NOMO-1 treated with dmso at 0.1 percent for 144 hours (cell line): ENCODE results near the gene HDAC2.
"Not testable (repeated sequence)": the region's sequence is repeated elsewhere in the genome, so short reads cannot be mapped to it uniquely, and the experiment has no call there.

Experiments used
- DNase-seq: peaks from one replicate; lab custom pipeline; 2025; ENCODE audit not compliant: unreplicated experiment; lab: John Stamatoyannopoulos, UW

The HDAC2 gene

GRCh38 chr6:113976806-113977205, 5.9 kb upstream of the HDAC2 start:
- no peak for DNase-seq

DNA sequence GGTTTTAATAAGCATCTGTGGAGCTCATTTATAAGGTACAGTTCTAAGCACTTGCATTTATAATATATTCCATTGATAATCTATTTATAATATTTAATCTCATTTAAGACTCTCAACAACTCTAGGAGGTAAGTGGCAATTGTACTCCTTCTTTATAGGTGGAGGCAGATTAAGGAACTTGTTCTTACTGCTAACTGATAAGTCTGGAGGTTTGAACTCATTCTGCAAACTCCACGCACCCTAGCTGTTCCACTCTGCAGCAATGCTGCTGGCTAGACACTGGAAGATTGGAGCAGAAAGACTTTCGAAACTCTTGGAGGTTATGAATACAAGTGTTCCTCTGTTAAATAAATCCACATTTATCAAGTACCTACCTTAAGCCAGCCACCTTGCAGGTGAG, 793 bp upstream of the HDAC2 start:
- DNase-seq = no peak

DNA sequence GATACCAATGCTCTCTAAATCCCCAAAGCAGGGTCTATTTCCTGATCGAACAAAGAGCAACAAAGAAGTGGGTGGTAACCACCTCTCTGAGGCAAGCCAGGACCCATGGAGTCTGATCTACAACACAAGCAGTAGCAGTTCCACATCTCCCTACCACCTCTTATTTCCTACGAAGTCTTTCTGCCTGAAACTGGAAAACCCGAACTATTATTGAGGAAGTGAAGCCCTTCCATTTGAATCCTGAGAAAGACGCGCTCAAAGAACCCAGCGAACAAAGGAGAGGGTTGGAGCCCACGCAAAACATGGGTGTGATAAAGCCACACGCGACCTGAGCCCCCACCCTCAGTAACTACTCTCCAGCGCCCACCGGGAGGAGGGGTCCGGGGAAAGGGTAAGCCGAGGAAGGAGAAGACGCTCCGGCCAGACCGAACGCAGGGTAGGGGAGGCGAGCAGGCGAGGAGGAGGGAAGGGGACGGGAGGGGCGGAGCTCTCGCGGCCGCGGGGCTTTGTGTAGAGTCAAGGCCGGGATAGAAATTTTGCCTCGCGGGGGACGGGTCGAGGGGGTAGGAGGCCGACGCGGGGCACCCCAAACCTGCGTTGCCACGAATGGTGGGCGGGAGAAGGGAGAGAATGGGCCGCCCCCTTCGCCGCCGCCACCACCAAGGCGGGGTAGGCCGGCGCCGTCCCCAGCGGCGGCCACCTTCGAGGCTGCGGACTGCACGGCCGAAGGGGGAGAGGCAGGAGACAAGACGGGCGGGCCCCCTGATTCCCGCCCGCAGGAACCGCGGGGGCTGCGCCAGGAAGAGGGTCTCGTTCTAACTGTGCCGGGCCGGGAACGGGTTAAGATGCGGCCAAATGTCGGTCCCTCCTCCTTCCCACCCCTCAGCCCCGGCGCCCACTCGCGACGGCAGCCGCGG, 802 bp downstream of the HDAC2 start:
- DNase-seq = peak; percentile 46

GRCh38 chr6:113968472-113968871, 2.5 kb downstream of the HDAC2 start:
- no peak for DNase-seq

- no peak for DNase-seq
Observed at GRCh38 chr6:113967777-113968176, 3.2 kb downstream of the HDAC2 start.

DNA sequence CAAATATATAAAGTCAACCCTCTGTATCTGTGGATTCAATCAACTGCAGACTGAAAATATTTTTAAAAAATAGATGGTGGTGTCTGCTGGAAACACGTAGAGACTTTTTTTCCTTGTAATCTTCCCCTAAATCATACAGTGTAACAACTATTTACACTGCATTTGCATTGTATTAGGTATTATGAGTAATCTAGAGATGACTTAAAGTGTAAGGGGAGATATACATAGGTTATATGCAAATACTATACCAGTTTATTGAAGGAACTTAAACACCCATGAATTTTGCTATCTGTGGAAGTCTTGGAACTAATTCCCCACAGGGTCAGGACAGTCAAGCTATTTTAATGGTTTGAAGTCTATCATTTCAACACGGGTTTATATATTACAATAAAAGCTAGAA, 10.2 kb downstream of the HDAC2 start:
- DNase-seq = no peak

GRCh38 chr6:113959235-113959634, 11.7 kb downstream of the HDAC2 start:
- no peak for DNase-seq

DNA sequence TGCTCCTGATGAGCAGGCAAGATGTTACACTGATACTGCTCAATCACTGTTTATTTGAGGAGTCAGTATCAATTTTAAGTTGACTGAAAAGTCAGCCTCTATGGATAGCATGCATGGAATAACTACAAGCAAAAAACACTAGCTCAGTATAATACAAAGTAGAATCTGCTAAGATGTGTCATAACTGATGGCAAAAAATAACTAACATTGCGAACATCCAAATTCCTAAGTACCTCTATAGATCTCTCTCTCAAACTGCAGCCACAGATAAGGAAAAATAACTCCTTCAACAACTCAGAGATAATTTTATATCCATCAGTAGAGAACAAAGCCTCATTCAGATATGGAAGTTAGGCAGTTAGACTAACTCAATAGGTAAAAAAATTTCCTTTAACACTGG, 16.3 kb downstream of the HDAC2 start:
- DNase-seq = no peak

- DNase-seq = no peak
Observed at GRCh38 chr6:113953346-113953745, 17.6 kb downstream of the HDAC2 start.

- DNase-seq = no peak
Observed at GRCh38 chr6:113949499-113949898, 21.4 kb downstream of the HDAC2 start.

- DNase-seq = no peak
Observed at GRCh38 chr6:113944701-113945100, 26.2 kb downstream of the HDAC2 start.

- no peak for DNase-seq
Observed at GRCh38 chr6:113939825-113940224, 31.1 kb downstream of the HDAC2 start.

GRCh38 chr6:113936093-113936934, 34.6 kb downstream of the HDAC2 start:
- peak; percentile 11 for DNase-seq

GRCh38 chr6:113934101-113934500, 36.8 kb downstream of the HDAC2 start:
- DNase-seq = no peak

- DNase-seq = not testable (repeated sequence)
Observed at GRCh38 chr6:113931907-113932306, 39.0 kb downstream of the HDAC2 start.

DNA sequence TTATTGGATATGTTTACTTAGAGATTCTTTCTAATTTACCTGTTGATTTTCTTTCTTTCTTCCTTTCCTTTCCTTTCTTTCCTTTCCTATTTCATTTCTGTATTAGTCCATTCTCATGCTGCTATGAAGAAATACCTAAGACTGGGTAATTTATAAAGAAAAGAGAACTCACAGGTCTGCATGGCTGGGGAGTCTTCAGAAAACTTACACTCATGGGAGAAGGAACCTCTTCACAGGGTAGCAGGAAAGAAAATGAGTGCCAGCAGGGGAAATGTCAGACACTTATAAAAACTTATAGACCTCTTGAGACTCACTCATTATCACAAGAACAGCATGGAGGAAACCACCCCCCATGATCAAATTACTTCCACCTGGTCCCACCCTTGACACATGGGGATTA, 40.8 kb downstream of the HDAC2 start:
- no peak for DNase-seq

GRCh38 chr6:113927001-113927400, 43.9 kb downstream of the HDAC2 start:
- no peak for DNase-seq

GRCh38 chr6:113925378-113925777, 45.6 kb downstream of the HDAC2 start:
- no peak for DNase-seq

DNA sequence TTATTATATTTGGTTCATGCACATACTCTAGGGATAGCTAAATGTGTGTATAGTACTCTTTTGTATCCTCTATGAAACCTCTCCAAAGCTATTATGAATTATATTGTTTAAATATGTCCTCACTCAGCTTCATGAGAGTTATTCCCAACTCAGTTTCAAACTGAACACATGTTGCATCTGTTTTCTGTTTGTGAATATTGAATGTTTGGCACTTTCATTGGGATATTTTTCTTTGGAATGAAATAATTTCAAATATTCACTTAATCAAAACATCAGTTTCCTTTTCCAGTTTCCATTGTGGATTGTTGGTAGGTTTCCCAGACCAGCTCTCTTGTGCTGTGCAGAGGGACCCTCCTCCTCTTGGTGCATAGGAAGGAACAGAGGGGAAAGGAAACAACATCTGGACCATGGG, 46.6 kb downstream of the HDAC2 start:
- no peak for DNase-seq

DNA sequence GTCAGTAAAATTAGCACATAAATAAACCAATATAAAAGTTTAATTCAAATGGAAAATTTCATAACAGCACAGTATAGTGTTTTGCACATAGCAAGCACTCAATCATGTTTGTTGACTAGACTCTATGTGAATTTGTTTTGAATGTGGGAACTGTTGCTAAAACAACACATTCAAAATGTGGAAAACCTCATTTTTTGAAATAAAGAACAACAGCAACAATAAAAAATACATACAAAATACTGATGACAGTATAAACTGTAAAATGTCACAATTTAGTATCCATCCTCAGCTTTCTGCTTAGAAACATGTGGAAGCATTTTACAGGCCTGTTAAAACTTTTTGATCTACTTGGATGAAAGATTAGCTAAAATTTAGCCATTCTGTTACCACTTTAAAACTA, 47.4 kb downstream of the HDAC2 start:
- no peak for DNase-seq

DNA sequence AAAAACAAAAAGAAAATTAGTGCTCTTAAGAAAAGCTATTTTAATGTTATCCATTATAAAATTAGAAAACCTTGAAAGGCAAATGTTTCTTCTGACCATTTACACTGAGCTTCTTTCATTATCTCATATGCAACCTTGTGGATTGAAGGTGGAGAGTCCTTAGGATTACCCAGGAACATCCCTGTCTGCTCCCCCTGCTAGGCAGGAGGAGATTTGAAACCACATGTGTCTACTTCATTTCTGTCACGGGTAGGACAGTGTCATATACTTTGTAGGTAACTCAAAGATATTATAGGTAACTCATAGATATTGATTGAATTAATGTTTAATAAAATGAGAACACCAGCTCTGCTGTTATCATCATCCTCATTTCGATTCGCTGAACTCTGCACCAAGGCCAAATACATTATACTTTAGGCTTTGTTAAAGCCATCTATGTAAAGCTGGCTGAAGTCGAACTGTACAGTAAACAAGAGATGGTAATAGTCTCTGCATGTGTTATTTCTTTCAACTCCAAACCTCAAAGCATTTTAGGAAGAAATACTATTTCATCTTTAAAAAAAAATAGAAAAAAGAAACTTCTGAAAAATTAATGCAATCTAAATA, 49.5 kb downstream of the HDAC2 start:
- no peak for DNase-seq
